ENCODE measurements around the gene GOT2.
"Not testable (repeated sequence)": the region's sequence is repeated elsewhere in the genome, so short reads cannot be mapped to it uniquely, and the experiment has no call there.

Gene GOT2

GRCh38 chr16:58733671-58734458 is at the start of gene GOT2:
GOT2 (minus strand) TSS chr16:58734316; CDS start chr16:58734228, 88 bp downstream.
- peak; percentile 85 for DNase-seq

GRCh38 chr16:58779291-58779690 is 45.2 kb upstream of the GOT2 start:
- not testable (repeated sequence) for DNase-seq

- DNase-seq = no peak
Measured at GRCh38 chr16:58773870-58774269, 39.8 kb upstream of the GOT2 start.

DNA sequence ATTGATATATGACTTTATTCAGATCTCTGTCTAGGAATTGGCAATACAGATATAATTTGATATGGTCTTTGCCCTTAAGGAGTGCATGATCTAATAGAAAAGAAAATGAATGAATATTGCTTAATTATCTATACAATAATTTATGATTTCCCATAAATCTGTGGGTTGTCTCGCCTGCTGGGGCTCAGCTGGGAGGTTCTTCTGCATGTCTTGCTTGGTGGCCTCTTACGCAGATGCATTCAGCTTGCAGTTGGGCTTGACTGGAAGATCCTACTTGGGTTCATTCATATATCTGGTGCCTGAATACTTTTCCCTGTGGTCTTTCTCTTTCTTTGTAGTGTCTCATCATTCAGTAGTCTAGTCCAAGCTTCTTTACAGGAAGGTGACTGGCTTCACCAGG is 34.0 kb upstream of the GOT2 start:
- DNase-seq = no peak

GRCh38 chr16:58767581-58767980 is 33.5 kb upstream of the GOT2 start:
- DNase-seq = no peak

DNA sequence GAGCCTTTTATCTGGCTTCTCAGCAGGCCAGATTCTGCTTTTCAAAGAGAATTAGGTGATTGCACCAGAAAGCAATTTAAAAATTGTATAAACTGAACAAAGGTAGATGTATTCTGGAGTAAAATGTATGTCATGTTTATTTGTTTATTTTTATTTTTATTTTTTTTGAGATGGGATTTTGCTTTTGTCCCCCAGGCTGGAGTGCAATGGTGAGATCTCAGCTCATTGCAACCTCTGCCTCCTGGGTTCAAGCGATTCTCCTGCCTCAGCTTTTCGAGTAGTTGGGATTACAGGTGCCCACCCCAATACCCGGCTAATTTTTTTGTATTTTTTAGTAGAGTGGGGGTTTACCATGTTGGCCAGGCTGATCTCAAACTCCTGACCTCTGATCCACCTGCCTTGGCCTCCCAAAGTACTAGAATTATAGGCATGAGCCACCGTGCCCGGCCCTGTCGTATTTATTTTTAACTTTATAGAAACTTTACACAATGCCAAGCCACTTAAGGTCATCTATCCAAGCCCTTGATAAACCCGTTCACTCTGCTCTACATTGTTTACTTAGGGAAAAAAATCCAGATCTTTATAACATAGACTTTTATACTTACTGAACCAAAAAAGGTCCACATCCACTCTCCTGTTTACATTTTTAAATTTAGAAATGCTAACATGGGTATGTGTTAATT is 22.7 kb upstream of the GOT2 start:
- DNase-seq = no peak

DNA sequence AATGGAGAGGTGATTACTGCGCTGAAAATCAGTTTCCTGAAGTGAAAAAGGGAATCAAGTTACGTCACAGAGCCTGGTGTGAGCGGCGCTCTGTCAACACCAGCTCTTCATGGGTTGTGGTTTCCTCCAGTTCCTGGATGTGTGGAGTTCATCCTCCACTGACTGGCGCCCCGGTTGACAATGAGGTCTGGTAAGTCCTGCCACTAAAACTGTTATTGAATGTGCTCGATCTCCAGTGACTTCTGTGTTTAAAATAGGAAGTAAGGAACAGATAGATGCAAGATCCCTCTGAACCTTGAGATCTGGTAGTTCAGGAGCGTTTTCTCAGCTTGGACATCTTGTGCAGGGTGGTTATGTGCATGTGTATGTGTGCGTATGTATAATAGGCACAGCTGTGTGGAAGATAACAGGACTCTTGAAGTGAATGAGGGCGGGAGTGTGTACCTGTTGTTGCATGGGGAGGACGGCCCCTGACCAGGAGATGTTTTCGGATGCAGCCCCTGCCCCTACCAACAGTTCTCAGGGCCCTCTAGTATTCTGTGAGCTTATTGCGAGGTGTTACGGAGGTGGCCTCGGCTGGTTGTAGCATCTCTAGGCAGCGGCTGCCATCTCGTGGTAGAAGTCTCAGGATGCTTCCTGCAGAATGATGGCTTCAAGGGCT is 22.0 kb upstream of the GOT2 start:
- DNase-seq = peak; percentile 83

DNA sequence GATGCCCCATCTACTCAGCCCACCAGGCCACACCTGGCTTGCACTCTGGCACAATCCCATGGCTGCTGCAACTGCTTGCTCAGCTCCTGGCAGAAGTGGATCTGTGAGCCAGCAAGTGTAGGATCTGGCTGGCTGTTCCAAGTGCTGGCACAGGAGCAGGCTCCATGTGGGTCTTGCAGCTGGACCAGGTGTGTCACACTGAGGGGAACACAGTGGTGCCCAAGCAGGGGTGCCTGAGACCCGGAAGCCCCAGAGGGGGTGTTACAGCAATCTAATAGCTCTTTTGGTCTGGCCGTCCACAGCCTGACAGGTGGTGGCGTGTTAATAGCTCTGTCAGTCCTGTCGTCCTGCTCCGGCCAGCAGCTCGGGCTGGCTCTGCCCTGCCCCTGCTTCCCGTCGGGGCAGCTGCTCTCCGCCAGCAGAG is 19.6 kb upstream of the GOT2 start:
- DNase-seq = no peak

- DNase-seq = no peak
Measured at GRCh38 chr16:58744497-58744896, 10.4 kb upstream of the GOT2 start.

GRCh38 chr16:58741976-58742375 is 7.9 kb upstream of the GOT2 start:
- no peak for DNase-seq

DNA sequence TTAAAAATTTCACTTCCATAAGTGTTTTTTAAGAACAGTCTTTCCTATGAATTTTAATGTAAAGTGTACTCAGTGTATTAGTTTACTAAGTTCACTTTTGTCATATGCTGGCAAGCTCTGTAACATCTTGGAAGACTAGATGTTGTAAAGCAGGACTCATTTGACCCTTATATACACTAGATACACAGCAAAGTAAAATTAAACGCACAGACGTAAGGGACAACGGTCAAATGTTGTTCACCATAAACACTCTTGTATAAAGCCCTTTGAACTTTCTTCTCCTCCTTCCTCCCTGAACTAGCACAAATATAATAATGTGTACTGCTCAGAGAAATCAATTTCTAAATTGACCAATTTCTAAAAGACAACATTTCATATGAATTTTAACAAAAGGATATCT is 7.0 kb upstream of the GOT2 start:
- no peak for DNase-seq

GRCh38 chr16:58738672-58739296 is 4.7 kb upstream of the GOT2 start:
- DNase-seq = no peak

GRCh38 chr16:58736341-58736740 is 2.2 kb upstream of the GOT2 start:
- not testable (repeated sequence) for DNase-seq

DNA sequence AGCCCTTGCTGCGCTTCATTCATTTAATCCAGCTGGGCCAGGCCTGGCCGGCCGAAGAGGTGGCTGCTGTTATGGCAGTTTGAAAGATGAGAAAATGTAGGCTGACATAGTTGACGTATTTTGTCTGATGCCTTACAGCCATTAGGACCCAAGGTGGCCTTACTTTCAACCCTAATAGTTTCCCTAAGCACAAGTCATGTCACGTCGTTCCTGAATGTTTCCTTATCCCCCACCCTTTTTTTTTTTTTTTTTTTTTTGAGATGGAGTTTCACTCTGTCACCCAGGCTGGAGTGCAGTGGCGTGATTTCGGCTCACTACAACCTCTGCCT is 307 bp upstream of the GOT2 start:
- DNase-seq = no peak

DNA sequence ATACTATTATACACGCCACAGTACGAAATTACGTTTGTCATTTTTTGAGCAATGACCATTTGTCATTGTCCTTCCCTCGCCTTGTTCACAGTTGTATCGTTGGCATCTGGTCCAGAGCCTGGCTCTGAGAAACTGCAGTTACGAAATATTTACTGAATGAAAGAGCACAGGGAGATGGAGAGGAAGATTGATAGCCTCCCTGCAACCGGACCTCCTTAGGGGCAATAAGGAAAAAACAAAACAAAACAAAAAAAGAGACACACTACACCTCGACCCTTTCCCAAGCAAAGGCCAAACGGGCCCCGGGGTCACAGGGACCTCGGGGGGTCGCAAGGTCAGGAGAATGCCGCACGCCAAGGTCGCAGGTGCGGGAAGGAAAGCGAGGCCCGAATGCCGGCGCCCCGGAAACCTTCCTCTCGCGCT is 857 bp downstream of the GOT2 start:
- peak; percentile 10 for DNase-seq

GRCh38 chr16:58732545-58733247 is 1.4 kb downstream of the GOT2 start:
- peak; percentile 8 for DNase-seq

GRCh38 chr16:58730724-58731370 is 3.3 kb downstream of the GOT2 start:
- DNase-seq = no peak

GRCh38 chr16:58727796-58728568 is 6.1 kb downstream of the GOT2 start:
- peak; percentile 33 for DNase-seq

DNA sequence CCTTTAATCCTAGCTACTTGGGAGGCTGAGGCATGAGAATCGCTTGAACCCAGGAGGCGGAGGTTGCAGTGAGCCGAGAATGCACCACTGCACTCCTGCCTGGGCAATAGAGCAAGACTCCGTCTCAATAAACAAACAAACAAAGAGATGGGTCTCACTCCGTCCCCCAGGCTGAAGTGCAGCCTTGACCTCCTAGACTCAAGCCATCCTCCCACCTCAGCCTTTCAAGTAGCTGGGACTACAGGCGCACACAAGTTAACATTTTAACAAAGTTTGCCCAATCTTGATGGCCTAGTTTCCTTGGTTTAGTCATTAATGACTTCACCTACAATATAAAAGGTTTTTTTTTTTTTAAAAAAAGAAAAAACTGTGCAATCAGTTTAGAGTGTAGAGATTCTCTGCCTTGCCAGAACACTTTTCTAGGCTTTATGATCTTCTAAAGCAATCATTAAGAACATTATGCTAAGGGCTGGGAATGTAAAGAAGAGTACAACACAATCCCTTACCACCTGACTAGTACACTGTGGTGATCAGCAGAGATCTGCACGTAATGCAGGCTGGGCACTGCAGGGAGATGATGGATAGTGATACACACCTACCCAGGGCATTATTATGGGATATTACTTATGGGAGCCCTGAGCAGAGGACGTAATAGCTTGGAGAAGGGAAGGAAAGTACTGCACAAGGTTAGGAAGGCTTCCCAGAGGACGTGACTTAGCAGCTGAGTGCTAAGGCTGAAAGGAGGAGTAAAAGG is 6.9 kb downstream of the GOT2 start:
- DNase-seq = no peak

DNA sequence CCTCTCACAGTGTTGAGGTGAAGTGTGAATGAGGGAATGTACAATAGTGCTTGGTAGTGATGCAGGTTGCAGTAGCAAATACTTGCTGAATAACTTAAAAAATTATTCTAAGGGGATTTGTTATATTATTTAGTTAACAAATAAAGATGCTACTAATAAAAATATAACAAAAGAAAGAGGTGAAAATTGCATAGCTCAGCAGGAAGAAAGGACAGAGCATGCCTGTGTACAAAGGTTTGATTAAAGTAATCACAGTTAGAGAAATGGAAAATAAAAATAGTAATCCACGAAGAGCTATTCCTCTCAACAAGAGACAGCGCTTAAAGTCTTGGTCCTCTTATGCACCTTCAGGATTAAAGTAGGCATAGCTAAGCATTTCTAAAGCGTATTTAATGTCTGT is 11.0 kb downstream of the GOT2 start:
- DNase-seq = no peak

DNA sequence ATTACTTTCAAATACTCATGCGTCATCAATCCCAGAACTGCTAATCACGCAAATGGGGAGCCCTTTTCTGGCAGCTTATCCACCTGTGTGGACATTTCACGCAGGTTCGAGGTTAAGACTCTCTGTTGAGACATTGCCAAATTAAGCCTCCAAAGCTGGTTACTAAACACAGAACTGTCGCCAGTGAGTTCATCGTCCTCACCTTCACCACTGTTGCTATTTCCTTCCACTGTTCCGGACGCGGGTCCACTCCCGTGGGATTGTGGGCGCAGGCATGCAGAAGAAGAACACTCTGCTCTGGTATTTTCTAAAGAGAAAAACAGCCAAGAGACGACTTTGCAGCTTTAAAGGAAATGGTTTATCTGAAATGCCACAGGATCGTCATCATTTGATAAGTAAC is 16.1 kb downstream of the GOT2 start:
- DNase-seq = no peak
